ENCODE data around the gene GRAP2. TPM values are rescaled to one million over a fixed set of nuclear protein-coding genes. Genes with fewer than 3 reads are reported as not detected.
A peak's percentile ranks its signal among the peaks of the same experiment; 100 is the strongest.
"Not testable (repeated sequence)": the region's sequence is repeated elsewhere in the genome, so short reads cannot be mapped to it uniquely, and the experiment has no call there.

Gene GRAP2
- total RNA-seq, 2 experiments from 2014 or later = 37.7 to 38.1 TPM

GRCh38 chr22:39877079-39877845 is 23.6 kb upstream of the GRAP2 start:
- H3K27ac Mint-ChIP-seq = no peak overlapping the region

GRCh38 chr22:39880722-39881121 is 20.2 kb upstream of the GRAP2 start:
- ChIA-PET POLR2A (no interaction called here), CTCF (no interaction called here)
- Mint-ChIP-seq H3K36me3 (no peaks in the 10 kb centered on the region), H3K4me1 (ENCODE audit: low read depth) (peaks cover 4% of the 10 kb centered on the region), H3K9me3 (no peaks in the 10 kb centered on the region), H3K27ac (no peak overlapping the region), H3K27me3 (no peaks in the 10 kb centered on the region), H3K4me3 (no peak overlapping the region)
- no peak for DNase-seq
- intact Hi-C loops (cut with micrococcal nuclease) = no loop called here

More at GRCh38 chr22:39877079-39877845, 23.6 kb upstream of the GRAP2 start:
- no peak for DNase-seq
- POLR2A ChIA-PET = interaction anchor here (0.6 kb wide), 1 partner anchor 18 kb away, joined by 3 read pairs; no protein-coding TSS in a partner anchor
- Mint-ChIP-seq H3K4me3 (no peak overlapping the region), H3K4me1 (ENCODE audit: low read depth) (peaks cover 11% of the 10 kb centered on the region), H3K36me3 (no peaks in the 10 kb centered on the region), H3K27me3 (no peaks in the 10 kb centered on the region), H3K9me3 (no peaks in the 10 kb centered on the region)
- CTCF ChIA-PET = no interaction called here
- intact Hi-C loops (cut with micrococcal nuclease) = no loop called here

GRCh38 chr22:39883057-39883456 is 17.8 kb upstream of the GRAP2 start:
- H3K36me3 Mint-ChIP-seq = no peaks in the 10 kb centered on the region
- DNase-seq = no peak
- intact Hi-C loops (cut with micrococcal nuclease) = no loop called here
- CTCF ChIA-PET = no interaction called here
- H3K4me1 Mint-ChIP-seq (ENCODE audit: low read depth) = peaks cover 2% of the 10 kb centered on the region
- no peak overlapping the region for H3K4me3 Mint-ChIP-seq
- POLR2A ChIA-PET = no interaction called here
- no peaks in the 10 kb centered on the region for H3K27me3 Mint-ChIP-seq
- H3K27ac Mint-ChIP-seq = no peak overlapping the region
- no peaks in the 10 kb centered on the region for H3K9me3 Mint-ChIP-seq

- POLR2A ChIA-PET, H3K27me3 Mint-ChIP-seq: not testable (repeated sequence)
- peaks cover 12% of the 10 kb centered on the region for H3K4me1 Mint-ChIP-seq (ENCODE audit: low read depth)
These were observed 11.0 kb upstream of the GRAP2 start for GRCh38 chr22:39889924-39890323.

GRCh38 chr22:39893526-39893925 is 7.4 kb upstream of the GRAP2 start, which contains the start of gene ENTHD1:
TSS of gene ENTHD1 (minus strand) at chr22:39893760. CDS start at chr22:39887748, 6,012 bp downstream.
- no peak for DNase-seq
- Mint-ChIP-seq H3K4me3 (no peak within 1 kb of the TSS), H3K27me3 (no peaks in the 10 kb centered on the region), H3K36me3 (no peaks in the 10 kb centered on the region), H3K4me1 (ENCODE audit: low read depth) (peaks cover 12% of the 10 kb centered on the region), H3K9me3 (no peaks in the 10 kb centered on the region), H3K27ac (no peak within 1 kb of the TSS)
- ChIA-PET CTCF (interaction anchor here (3.0 kb wide), 1 partner anchor 131 kb away, joined by 10 read pairs; no protein-coding TSS in a partner anchor), POLR2A (no interaction called here)
- intact Hi-C loops (cut with micrococcal nuclease) = no loop called here

More at GRCh38 chr22:39889924-39890323, 11.0 kb upstream of the GRAP2 start:
- H3K9me3 Mint-ChIP-seq; H3K27ac Mint-ChIP-seq; intact Hi-C loops (cut with micrococcal nuclease); H3K4me3 Mint-ChIP-seq; H3K36me3 Mint-ChIP-seq; DNase-seq: not testable (repeated sequence)
- CTCF ChIA-PET = interaction anchor here (1.0 kb wide), 1 partner anchor 135 kb away, joined by 3 read pairs; no protein-coding TSS in a partner anchor

- Mint-ChIP-seq H3K4me3 (no peak overlapping the region), H3K4me1 (ENCODE audit: low read depth) (peaks cover 18% of the 10 kb centered on the region), H3K27me3 (no peaks in the 10 kb centered on the region), H3K9me3 (no peaks in the 10 kb centered on the region), H3K27ac (no peak overlapping the region), H3K36me3 (no peaks in the 10 kb centered on the region)
- intact Hi-C loops (cut with micrococcal nuclease) = no loop called here
- POLR2A ChIA-PET = no interaction called here
- DNase-seq = no peak
- CTCF ChIA-PET = no interaction called here
These were observed 6.3 kb upstream of the GRAP2 start for GRCh38 chr22:39894554-39895092.

- Mint-ChIP-seq H3K9me3 (no peaks in the 10 kb centered on the region), H3K4me3 (no peak overlapping the region), H3K36me3 (no peaks in the 10 kb centered on the region), H3K27me3 (no peaks in the 10 kb centered on the region), H3K27ac (no peak overlapping the region), H3K4me1 (ENCODE audit: low read depth) (peaks cover 27% of the 10 kb centered on the region)
- POLR2A ChIA-PET = no interaction called here
- DNase-seq = no peak
- CTCF ChIA-PET = interaction anchor here (0.7 to 1.1 kb wide), 2 partner anchors 129 to 141 kb away, joined by 3 read pairs; no protein-coding TSS in a partner anchor
- intact Hi-C loops (cut with micrococcal nuclease) = no loop called here
These were observed 5.2 kb upstream of the GRAP2 start for GRCh38 chr22:39895682-39896081.

GRCh38 chr22:39896313-39896996 is 4.4 kb upstream of the GRAP2 start:
- Mint-ChIP-seq H3K27me3 (no peaks in the 10 kb centered on the region), H3K36me3 (peaks cover under 1% of the 10 kb centered on the region), H3K27ac (no peak overlapping the region), H3K4me1 (ENCODE audit: low read depth) (peaks cover 30% of the 10 kb centered on the region), H3K9me3 (no peaks in the 10 kb centered on the region), H3K4me3 (no peak overlapping the region)
- CTCF ChIA-PET = interaction anchor here (1.0 to 1.8 kb wide), 3 partner anchors 128 to 361 kb away, joined by 3 to 7 read pairs (median 3); no protein-coding TSS in a partner anchor
- DNase-seq = no peak
- intact Hi-C loops (cut with micrococcal nuclease) = no loop called here
- POLR2A ChIA-PET = interaction anchor here (0.5 kb wide), 1 partner anchor 39 kb away, joined by 3 read pairs; no protein-coding TSS in a partner anchor

- no peak for DNase-seq
- no peaks in the 10 kb centered on the region for H3K9me3 Mint-ChIP-seq
- no peaks in the 10 kb centered on the region for H3K27me3 Mint-ChIP-seq
- CTCF ChIA-PET = interaction anchor here (1.4 to 1.8 kb wide), 2 partner anchors 44 to 127 kb away, joined by 3 to 7 read pairs; no protein-coding TSS in a partner anchor
- H3K4me3 Mint-ChIP-seq = no peak overlapping the region
- intact Hi-C loops (cut with micrococcal nuclease) = no loop called here
- POLR2A ChIA-PET = no interaction called here
- peaks cover 10% of the 10 kb centered on the region for H3K36me3 Mint-ChIP-seq
- peaks cover 20% of the 10 kb centered on the region for H3K4me1 Mint-ChIP-seq (ENCODE audit: low read depth)
- H3K27ac Mint-ChIP-seq = no peak overlapping the region
These were observed 3.0 kb upstream of the GRAP2 start for GRCh38 chr22:39897841-39898240.

GRCh38 chr22:39898997-39899396 is 1.9 kb upstream of the GRAP2 start:
- H3K27ac Mint-ChIP-seq = no peak overlapping the region
- H3K4me3 Mint-ChIP-seq = no peak overlapping the region
- peaks cover 10% of the 10 kb centered on the region for H3K36me3 Mint-ChIP-seq
- intact Hi-C loops (cut with micrococcal nuclease) = no loop called here
- no peak for DNase-seq
- no peaks in the 10 kb centered on the region for H3K9me3 Mint-ChIP-seq
- peaks cover 18% of the 10 kb centered on the region for H3K4me1 Mint-ChIP-seq (ENCODE audit: low read depth)
- POLR2A ChIA-PET = interaction anchor here (1.1 kb wide), 1 partner anchor 59 kb away, joined by 3 read pairs; no protein-coding TSS in a partner anchor
- CTCF ChIA-PET = interaction anchor here (1.0 to 3.2 kb wide), 4 partner anchors 36 to 364 kb away, joined by 3 to 10 read pairs (median 4); no protein-coding TSS in a partner anchor
- no peaks in the 10 kb centered on the region for H3K27me3 Mint-ChIP-seq

- H3K27ac Mint-ChIP-seq = peak overlapping the region; percentile 93
- H3K27me3 Mint-ChIP-seq = no peaks in the 10 kb centered on the region
- H3K36me3 Mint-ChIP-seq = peaks cover 11% of the 10 kb centered on the region
- intact Hi-C loops (cut with micrococcal nuclease) = loop anchor here (1.0 to 10.0 kb wide), 4 partner anchors 9 to 587 kb away; partner anchors contain the start of gene RPL3
- no peak for DNase-seq
- H3K4me3 Mint-ChIP-seq = peak overlapping the region; percentile 84
- ChIA-PET CTCF (interaction anchor here (1.0 to 3.2 kb wide), 5 partner anchors 17 to 373 kb away, joined by 3 to 10 read pairs (median 4); no protein-coding TSS in a partner anchor), POLR2A (no interaction called here)
- H3K4me1 Mint-ChIP-seq (ENCODE audit: low read depth) = peaks cover 18% of the 10 kb centered on the region
- no peaks in the 10 kb centered on the region for H3K9me3 Mint-ChIP-seq
These were observed 772 bp downstream of the GRAP2 start for GRCh38 chr22:39901565-39902146.
